ENCODE measurements around the gene SEPTIN8.

Gene SEPTIN8

GRCh38 chr5:132776131-132776937 is 705 bp downstream of the SEPTIN8 start:
- Mint-ChIP-seq H3K4me3 (peak overlapping the region; percentile 85 to 92 (median 92)), H3K36me3 (ENCODE audit: low read depth) (no peaks in the 10 kb centered on the region), H3K9me3 (no peaks in the 10 kb centered on the region), H3K4me1 (peaks cover 36% of the 10 kb centered on the region), H3K27me3 (ENCODE audit: low read depth) (peaks cover 12% of the 10 kb centered on the region), H3K27ac (peak overlapping the region; percentile 75 to 87 (median 77))
- TF ChIP-seq CTCF (IDR thresholded peaks at IDR 0.05; ENCODE audit: unreplicated experiment in 3 of 3), result no peak

GRCh38 chr5:132775476-132775961 is 1.5 kb downstream of the SEPTIN8 start:
- peaks cover 7% of the 10 kb centered on the region for H3K27me3 Mint-ChIP-seq (ENCODE audit: low read depth)

GRCh38 chr5:132774896-132775295 is 2.1 kb downstream of the SEPTIN8 start:
- Mint-ChIP-seq H3K27ac (peak overlapping the region; percentile 75 to 87 (median 77)), H3K4me3 (peak overlapping the region; percentile 85 to 92 (median 92)), H3K27me3 (ENCODE audit: low read depth) (peaks cover 7% of the 10 kb centered on the region), H3K4me1 (peaks cover 42% of the 10 kb centered on the region), H3K36me3 (ENCODE audit: low read depth) (no peaks in the 10 kb centered on the region), H3K9me3 (no peaks in the 10 kb centered on the region)
- TF ChIP-seq CTCF (IDR thresholded peaks at IDR 0.05; ENCODE audit: unreplicated experiment in 3 of 3), result no peak

More at GRCh38 chr5:132775476-132775961, 1.5 kb downstream of the SEPTIN8 start:
- peak overlapping the region; percentile 85 to 92 (median 92) for H3K4me3 Mint-ChIP-seq
- no peaks in the 10 kb centered on the region for H3K36me3 Mint-ChIP-seq (ENCODE audit: low read depth)
- H3K27ac Mint-ChIP-seq, result peak overlapping the region; percentile 75 to 87 (median 77)
- no peaks in the 10 kb centered on the region for H3K9me3 Mint-ChIP-seq
- peaks cover 42% of the 10 kb centered on the region for H3K4me1 Mint-ChIP-seq
- no peak for TF ChIP-seq CTCF (IDR thresholded peaks at IDR 0.05; ENCODE audit: unreplicated experiment in 3 of 3)

GRCh38 chr5:132774406-132774805 is 2.6 kb downstream of the SEPTIN8 start:
- TF ChIP-seq CTCF (IDR thresholded peaks at IDR 0.05; ENCODE audit: unreplicated experiment in 3 of 3), result no peak

GRCh38 chr5:132773601-132774355 is 3.3 kb downstream of the SEPTIN8 start:
- no peaks in the 10 kb centered on the region for H3K9me3 Mint-ChIP-seq
- H3K4me3 Mint-ChIP-seq, result peak overlapping the region; percentile 16 to 69 (median 53)
- peak overlapping the region in 1 of 3 experiments; percentile 21 for H3K27ac Mint-ChIP-seq
- H3K36me3 Mint-ChIP-seq (ENCODE audit: low read depth), result no peaks in the 10 kb centered on the region
- peaks cover 7% of the 10 kb centered on the region for H3K27me3 Mint-ChIP-seq (ENCODE audit: low read depth)
- TF ChIP-seq CTCF (IDR thresholded peaks at IDR 0.05; ENCODE audit: unreplicated experiment in 3 of 3), result no peak
- H3K4me1 Mint-ChIP-seq, result peaks cover 42% of the 10 kb centered on the region

More at GRCh38 chr5:132774406-132774805, 2.6 kb downstream of the SEPTIN8 start:
- Mint-ChIP-seq H3K9me3 (no peaks in the 10 kb centered on the region), H3K36me3 (ENCODE audit: low read depth) (no peaks in the 10 kb centered on the region), H3K4me1 (peaks cover 42% of the 10 kb centered on the region), H3K27me3 (ENCODE audit: low read depth) (peaks cover 7% of the 10 kb centered on the region), H3K4me3 (peak overlapping the region; percentile 69 to 92 (median 85)), H3K27ac (peak overlapping the region in 1 of 3 experiments; percentile 87)

All from nephron (organoid).